Measurements from ENCODE around the gene CTCF.
A peak's percentile ranks its signal among the peaks of the same experiment; 100 is the strongest.
"Not testable (repeated sequence)": the region's sequence is repeated elsewhere in the genome, so short reads cannot be mapped to it uniquely, and the experiment has no call there.

Gene CTCF

DNA sequence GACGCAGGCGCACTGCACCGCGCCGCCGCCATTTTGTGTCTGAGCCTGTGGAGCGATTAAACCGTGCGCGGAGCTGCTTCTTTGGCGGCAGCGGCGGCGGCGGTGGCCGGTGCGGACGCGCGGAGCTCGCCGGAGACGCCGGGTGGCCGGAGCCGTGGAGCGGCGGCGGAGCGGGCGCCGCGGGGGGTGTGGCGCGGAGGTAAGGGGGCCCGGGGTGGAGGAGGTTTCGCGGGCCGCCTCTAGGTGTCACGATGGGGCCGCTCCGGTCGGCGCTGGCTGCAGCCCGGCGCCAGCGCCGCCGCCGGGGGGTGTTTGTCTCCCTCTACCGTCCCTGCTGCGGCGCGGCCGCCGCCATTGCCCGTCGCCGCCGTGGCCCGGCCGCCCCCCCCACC lies at the start of gene CTCF:
Gene CTCF (plus strand): TSS at position 1 of the 392 bp plus-strand sequence. CDS start 48,307 bp downstream, outside the sequence.
- peak; percentile 56 for DNase-seq (ENCODE audit: low read depth, low spot score)

GRCh38 chr16:67513892-67514291 lies 48.4 kb upstream of the CTCF start:
- not testable (repeated sequence) for DNase-seq (ENCODE audit: low read depth, low spot score)

DNA sequence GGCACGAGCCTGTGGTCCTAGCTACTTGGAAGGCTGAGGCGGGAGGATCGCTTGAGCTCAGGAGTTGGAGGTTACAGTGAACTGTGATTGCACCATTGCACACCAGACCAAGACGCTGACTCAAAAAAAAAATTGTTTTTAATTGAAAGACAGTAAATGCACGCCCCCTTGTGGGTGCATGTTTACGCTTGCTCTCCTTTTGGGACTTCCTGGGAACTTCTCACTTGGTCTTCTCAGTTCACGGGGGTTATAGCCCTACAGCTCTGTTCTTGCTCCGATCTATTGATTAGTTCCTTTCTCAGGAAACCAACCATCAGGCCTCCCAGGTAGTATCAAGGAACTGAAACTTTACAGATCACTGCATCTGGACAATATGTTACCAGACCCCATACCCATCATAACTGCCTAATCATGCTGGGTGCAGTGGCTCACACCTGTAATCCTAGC lies 47.9 kb upstream of the CTCF start:
- peak; percentile 65 for DNase-seq (ENCODE audit: low read depth, low spot score)

DNA sequence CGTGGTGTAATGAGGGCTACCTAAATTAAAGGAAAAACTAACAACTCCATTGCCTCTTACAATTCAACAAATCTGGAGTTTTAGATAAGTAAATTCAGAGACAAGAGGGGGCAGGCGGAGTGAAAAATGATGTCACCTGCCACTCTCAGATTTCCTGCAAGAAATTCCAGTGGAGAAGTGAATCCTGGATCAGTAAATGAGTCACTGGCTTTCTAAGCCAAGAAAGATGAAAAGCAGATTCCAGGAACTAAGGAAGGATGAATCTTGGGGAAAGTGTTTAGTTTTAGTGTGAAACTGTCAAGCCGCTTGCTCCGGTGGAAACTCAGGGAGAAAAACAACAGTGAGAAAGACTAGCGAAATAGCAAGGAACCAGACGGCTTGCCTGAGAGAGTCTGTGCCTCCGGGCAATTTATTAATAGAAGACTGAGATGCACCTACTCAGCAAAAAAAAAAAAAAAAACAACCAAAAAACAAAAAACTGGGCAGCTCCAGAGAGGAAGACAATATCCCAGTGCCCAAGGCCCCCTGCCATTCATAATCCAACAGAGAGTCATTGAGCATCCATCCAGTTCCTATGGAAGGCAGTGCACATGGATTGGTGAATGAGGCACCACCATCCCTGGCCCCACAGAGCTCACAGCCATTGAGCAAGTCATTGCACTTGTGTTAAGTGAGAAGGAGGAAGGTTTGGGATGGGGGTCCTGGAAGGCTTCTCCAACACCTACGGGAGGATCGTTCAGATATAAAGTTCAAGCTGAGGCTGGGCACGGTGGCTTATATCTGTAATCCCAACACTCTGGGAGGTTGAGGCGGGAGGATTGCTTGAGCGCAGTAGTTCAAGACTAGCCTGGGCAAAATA lies 45.8 kb upstream of the CTCF start:
- DNase-seq (ENCODE audit: low read depth, low spot score), result no peak

DNA sequence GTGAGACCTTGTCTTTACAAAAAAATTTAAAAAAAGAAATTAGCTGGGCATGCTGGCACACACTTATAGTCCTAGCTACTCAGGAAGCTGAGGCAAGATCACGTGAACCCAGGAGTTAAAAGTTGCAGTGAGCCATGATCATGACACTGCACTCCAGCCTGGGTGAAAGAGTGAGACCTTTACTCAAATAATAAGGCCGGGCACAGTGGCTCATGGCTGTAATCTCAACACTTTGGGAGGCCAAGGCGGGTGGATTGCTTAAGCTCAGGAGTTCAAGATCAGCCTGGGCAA lies 45.2 kb upstream of the CTCF start:
- no peak for DNase-seq (ENCODE audit: low read depth, low spot score)

GRCh38 chr16:67517661-67518423 lies 44.5 kb upstream of the CTCF start:
- DNase-seq (ENCODE audit: low read depth, low spot score), result no peak

DNA sequence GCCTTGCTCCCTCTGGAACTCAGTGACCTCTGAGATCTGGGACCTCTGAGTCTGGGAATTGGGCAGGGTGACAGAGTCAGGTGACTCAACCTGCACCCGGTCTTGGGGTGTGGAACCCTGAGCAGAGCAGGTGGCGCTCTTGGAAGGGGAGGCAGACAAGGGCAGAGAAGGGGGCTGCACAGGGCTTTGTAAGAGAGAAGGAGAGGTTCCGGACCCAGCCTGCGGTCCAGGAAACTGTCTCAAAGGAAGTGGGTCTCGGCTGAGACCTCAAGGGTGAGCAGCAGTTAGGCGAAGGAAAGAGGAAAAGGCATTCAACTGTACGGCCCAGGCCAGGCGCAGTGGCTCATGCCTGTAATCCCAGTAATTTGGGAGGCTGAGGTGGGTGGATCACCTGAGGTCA lies 43.6 kb upstream of the CTCF start:
- DNase-seq (ENCODE audit: low read depth, low spot score), result no peak

DNA sequence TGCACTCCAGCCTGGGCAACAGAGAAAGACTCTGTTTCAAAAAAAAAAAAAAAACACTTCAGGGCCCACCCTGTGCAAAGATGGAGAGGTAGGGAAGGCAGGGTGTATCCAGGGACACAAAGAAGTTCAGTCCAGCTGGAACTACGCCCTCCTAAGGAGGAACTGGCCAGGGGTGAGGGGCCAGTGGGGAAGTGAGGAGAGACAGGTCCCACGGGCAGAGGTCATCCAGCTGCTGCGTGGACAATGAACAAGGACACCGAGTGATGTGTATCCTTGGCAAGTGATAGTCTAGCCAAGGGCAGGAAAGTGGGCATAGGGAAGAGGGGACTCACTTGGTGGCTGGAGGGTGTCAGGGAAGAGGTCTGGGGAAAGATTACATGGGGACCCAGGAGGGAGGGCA lies 43.1 kb upstream of the CTCF start:
- no peak for DNase-seq (ENCODE audit: low read depth, low spot score)

- peak; percentile 95 for DNase-seq (ENCODE audit: low read depth, low spot score)
Observed at GRCh38 chr16:67521095-67521804, 41.1 kb upstream of the CTCF start.

DNA sequence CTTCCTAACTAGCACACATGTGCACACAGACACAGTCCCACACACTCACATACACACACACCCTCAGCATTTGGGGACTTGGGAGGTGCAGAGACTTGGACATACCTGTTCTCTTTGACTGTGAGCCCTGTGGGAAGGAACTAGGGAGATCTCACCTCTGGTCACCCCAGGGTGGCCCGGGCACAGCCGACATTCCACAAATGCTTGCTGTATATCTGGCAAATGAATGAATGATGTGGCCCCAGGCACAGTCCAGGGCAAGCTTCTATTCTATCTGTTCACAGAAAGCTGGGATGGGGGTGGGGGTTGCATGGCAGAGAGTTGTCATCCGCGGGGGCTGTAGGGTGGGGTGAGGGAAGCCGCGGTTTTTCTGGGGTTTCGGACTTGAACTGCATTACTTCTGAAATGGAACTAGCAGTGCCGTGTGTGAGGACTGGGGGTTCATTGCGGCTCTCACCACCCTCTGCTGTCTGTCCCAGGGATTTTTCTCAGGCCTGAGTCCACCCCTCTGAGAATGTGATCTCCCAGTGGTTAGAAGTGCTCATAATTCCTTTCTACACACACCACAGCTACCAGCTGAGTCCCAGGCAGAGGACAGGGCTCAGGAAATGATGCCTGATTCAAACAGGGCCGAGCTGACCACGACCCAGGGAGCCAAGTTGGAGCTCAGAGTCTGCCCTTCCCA lies 37.0 kb upstream of the CTCF start:
- no peak for DNase-seq (ENCODE audit: low read depth, low spot score)

GRCh38 chr16:67526149-67526791 lies 36.1 kb upstream of the CTCF start:
- DNase-seq (ENCODE audit: low read depth, low spot score), result no peak

GRCh38 chr16:67528222-67528869 lies 34.0 kb upstream of the CTCF start, which contains the start of gene RIPOR1:
TSS of gene RIPOR1 (plus strand) at chr16:67528829. CDS start at chr16:67538447, 9,618 bp downstream.
- no peak for DNase-seq (ENCODE audit: low read depth, low spot score)

DNA sequence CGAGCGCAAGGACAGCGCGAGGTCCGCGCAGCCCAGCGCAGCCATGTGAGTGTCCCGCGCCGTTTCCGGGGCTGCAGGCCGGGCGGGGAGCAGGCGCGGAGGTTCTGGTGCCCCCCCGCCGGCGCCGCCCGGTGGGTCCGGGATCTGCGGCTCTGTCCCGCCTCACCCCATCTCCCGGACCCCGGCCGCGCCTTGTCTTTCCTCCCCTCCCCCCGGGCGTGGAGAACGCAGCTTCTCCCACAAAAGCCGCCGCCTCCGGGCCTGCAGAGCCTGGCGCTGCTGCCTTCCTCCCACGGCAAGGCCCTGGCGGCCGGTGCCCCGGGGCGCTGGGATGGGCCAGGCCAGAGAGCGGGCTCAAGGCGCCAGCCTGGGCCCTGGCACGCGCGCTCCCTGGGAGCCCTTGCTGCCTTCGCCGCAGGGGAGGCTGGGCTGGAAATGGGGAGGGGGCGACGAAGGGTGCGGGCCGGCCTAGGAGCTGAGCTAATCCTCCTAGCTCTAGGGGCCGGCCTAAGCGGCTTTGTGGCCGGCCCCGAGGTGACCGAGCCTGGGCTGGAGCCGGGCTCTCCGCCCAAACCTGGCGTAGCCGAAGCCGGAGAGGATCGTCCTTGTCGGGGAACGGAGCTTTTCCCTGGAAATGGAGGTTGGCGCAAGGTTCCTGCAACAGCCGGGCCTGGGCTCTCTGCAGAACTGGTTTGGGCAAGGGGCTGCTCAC lies 33.3 kb upstream of the CTCF start:
- no peak for DNase-seq (ENCODE audit: low read depth, low spot score)

GRCh38 chr16:67529582-67530012 lies 32.7 kb upstream of the CTCF start:
- no peak for DNase-seq (ENCODE audit: low read depth, low spot score)

DNA sequence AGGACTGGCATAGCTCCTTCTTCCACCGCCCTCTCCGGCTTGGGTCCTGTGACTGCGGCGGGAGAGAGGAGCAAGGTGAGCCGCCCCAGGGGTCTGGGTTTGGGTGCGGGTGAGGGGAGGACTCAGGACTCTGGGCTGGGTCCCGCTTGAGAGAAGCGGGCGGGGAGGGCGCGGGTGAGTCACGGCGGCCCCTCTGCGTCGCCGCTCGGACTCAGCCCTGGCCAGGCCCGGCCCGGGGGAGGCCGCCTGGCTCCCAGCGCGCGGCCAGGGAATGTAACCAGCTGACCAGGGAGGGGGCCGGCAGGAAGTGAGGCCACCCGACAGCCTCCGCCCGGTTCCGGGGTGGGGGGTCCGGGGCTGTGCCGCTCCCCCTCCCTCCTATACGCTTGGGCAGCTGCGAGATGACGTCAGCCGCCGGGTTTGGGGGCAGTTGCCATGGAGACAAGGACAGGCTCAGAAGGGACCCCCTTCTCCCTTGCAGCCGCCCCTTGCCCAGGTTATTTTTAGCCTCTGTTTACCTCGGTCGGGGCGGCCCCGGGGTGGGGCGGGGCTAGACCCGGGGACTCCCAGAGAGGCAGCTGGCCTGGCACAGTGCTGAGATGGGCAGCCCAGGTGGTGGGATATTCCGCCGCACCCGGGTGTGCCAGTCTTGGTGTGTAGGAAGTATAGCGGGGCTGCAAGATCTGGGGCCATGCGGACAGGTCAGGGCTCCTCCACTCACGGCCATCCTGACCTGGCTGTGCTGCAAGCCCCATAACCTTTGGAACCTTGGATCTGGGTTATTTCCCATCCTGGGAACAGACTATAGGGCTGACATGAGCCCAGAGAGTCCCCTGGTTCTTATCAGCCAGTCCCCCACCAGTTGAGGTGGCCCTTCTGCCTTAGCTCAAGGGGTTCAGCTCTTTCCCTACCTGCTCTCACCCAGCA lies 32.0 kb upstream of the CTCF start:
- no peak for DNase-seq (ENCODE audit: low read depth, low spot score)

DNA sequence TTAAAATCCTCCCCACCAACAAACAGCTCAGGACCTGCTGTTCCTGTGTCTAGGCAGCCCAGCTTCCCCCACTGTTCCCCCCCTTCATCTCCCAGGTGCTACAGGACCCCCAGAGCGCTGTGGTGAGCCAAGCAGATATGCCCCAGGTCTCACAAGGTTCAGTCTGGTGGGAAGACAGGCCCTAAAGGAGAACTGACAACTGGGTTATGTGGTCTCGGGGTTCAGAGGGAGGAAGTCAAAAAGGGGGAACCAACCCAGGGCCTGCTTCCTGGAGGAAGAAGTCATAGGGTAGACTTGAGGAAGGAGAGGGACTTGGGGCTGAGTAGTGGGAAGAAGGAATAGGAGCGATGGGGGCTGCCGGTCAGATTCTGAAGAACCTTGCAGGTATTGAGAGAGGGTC lies 31.1 kb upstream of the CTCF start:
- no peak for DNase-seq (ENCODE audit: low read depth, low spot score)

DNA sequence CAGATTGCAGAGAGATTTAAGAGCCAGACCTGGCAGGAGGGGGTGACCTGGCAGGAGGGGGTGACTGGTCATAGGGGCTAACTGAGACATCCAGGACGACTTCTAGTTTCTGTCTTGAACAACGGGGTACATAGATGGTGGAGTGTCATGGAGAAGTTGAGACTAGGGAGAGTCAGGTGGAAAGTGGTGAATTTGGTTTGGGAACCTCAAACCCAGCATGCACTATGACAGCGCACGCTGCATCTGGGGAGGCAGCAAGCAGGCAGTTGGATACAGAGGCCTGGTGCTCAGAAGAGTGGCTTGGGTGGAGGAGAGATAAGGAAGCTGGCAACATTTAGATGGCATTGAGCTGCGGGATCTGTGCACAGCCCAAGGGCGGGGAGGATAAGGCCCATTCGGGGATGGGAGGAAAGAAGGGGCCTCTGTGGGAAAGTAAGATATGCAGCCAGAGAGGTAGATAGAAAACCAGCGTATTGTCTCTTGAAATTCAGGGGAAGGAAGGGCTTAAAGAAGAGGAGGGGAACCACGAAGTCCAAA lies 29.2 kb upstream of the CTCF start:
- no peak for DNase-seq (ENCODE audit: low read depth, low spot score)

GRCh38 chr16:67533987-67534386 lies 28.3 kb upstream of the CTCF start:
- DNase-seq (ENCODE audit: low read depth, low spot score), result not testable (repeated sequence)

DNA sequence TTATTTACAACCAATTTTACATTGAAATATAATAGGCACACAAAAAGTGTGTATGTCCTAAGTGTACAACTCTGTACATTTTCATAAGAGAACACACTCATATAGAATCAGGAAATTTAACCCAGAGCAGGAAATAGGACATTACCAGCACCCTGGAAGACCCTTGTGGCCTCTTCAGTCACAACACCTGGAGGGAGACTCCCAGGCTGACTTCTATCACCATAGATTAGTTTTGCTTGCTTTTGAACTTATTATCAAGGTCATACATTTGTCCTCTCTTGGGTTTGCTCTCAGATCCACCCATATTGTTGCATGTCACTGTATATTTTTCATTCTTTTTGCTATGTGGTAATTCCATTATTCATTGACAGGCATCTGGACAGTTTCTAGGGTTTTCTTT lies 27.9 kb upstream of the CTCF start:
- no peak for DNase-seq (ENCODE audit: low read depth, low spot score)

All from activated naive CD8-positive, alpha-beta T cell treated with anti-CD3 and anti-CD28 coated beads, Interleukin-2, amount 50 U/mL, for 16 hours (primary cell).